Skeletal muscle cell (primary cell): Measurements from ENCODE around the gene FGA.

Experiments used
- DNase-seq: peaks from one replicate; pipeline ENCODE4 v3.0.0-alpha.2; 2010; ENCODE audit warnings: low read depth
- H3K4me3 ChIP-seq: 2 replicates; pipeline ENCODE4 v1.5.1; 2011; ENCODE audit warnings: low read depth, mild to moderate bottlenecking, control low read depth, low read length, moderate library complexity

FGA gene

DNA sequence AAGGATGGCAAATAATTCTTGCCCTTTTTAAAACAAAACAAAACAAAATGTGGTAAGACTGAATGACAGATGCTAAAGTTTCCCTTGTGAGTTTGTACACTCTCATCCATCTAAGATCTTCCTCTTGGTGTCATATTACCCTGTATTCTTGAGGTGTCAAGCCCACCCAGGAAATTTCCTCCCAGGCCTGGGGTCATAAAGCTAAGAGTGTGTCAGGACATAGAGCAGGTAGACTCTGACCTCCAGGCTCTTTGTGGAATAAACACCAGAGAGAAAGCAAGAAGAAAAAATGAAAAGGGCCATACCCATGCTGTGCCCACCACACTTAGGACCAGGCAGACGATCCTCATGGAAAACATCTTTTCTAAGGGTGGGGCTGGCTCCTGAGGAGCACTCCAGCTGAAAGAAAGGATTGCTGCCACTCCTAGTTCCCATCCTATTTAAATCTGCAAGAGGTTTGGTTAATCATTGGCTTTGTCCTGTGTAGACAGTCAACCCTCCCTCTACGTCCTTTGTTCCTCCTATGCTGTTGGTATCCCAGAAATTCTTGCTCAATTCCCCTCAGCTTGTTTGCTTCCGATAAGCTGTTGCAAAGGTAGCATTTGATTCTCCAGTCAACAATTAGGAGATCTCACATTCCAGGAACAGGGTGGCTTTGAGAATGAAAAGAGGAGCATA is at the start of gene FGA:
Gene FGA, minus strand, starts transcription at position 414 of the 678 bp plus-strand sequence. Its CDS starts 55 bp downstream, at position 359.
- DNase-seq, result no peak
- no peak within 1 kb of the TSS for H3K4me3 ChIP-seq

DNA sequence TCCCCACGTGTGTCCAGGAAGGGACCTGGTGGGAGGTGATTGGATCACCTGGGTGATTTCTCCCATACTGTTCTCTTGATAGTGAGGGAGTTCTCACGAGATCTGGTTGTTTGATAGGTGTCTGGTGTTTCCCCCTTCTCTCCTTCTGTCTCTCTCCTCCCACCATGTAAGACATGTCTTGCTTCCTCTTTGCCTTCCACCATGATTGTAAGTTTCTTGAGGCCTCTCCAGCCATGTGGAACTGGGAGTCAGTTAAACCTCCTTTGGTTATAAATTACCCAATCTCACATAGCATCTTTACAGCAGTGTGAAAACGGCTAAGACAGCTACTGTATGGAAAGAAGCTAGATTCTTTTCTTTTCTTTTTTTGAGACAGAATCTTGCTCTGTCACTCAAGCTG is 43.5 kb upstream of the FGA start:
- DNase-seq, result no peak

DNA sequence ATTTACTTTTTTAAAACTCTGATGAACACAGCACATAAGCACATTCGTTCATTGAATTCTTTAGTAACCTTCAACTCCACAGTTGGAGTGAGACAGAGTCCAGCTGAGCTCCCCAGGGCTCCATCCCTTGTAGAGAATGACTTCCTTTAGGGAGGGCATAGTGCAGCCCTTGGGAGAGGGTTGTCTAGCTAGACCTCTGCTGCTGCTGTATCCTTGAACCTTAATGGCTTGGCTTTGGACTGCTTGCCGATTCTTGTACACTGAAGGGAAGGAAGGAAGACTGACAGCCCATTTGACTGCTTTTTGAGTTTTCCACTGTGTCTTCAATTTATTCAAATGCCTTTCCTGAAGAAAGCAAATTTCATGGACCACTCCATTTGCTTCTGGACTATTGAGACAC is 41.3 kb upstream of the FGA start:
- no peak overlapping the region for H3K4me3 ChIP-seq
- DNase-seq, result no peak

More for the DNA sequence above, 43.5 kb upstream of the FGA start:
- H3K4me3 ChIP-seq, result no peak overlapping the region

DNA sequence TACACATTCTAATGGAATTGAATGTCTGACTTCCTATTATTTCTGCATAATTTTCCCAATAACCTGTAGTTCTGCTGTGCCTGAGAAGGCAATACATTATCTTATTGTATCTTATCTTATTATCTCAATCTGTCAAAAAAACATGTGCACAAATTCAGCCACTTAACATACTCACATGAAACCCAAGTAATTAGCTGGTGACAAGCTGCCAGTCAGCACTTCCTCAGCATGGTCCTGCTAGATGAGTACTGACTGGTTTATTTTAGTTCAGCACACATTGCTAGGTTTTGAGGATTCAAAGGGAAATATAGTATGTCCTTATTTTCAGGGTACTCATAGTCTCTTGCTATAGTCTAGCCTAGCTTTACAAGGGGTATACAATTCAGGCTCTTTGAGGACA is 39.8 kb upstream of the FGA start:
- no peak for DNase-seq
- H3K4me3 ChIP-seq, result no peak overlapping the region

DNA sequence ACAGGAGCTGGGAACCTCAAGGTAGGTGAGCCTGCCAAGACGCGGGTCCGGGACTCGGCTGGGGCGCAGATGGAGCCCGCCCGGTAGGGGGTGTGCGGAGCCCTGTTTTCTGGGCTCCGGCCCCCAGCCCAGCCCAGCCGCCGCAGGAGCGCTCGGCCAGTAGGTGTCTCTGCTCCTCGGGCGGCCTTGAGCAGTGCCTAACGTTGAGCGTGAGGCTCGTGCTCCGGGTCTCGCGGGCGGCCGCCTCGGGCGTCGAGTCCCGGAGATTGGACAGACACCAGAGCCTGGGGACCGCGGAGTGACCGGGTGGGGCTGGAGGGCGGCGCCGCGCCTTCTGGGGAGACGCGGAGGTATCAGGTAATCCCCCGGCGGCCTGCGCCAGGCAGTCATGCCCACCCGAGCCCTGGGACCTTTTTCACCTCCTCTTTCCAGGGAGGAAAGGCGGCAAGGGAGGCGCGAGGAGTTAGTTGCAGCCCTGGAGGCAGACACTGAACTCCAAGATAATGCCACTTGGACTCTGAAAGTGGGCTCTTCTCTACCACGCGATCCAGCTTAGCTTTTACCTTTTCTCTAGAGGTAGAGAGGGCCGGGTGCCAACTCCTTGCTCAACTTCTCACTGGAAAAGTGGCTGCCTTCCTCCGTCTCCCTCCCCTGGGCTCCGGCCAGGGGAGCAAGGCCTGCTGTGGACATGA is 36.4 kb upstream of the FGA start:
- DNase-seq, result no peak
- peak overlapping the region; percentile 40 for H3K4me3 ChIP-seq

DNA sequence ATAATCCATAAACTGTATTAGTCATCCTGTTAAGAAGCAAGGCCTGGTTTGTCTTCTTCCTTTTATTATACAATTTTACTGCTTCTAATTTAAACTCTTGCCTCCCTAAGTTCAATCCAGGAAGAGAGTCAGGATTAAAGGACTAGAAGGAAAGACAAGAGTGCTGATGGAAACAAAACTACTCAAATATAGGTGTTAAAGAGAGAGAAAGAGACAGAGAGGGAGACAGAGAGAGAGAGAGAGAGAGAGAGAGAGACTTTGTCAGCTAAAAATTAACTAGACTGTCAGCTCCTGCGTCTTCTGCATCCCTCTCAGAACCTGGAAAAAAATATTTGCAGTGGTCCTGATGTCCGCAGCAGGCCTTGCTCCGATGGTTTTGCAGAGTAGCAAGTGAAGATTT is 35.4 kb upstream of the FGA start:
- DNase-seq, result no peak
- no peak overlapping the region for H3K4me3 ChIP-seq

DNA sequence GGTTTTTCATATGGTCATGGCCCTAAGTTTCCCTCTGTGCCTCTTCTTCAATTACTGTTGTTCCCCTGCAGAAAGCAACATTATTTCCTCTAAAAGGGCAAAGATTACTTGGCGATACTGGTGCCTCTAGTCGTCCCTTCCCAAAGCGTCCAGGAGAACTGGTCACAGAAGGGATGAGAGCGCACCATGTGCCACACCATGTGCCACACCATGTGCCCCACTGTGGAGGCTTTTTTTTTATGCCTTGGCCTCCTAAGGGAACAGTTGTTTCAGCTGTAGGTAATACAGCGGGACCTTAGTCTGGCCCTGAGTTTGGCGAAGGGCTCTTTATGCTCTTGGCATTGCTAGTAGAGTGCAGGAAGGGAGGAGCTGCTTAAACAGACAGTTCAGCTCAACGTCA is 33.5 kb upstream of the FGA start:
- no peak overlapping the region for H3K4me3 ChIP-seq
- no peak for DNase-seq

DNA sequence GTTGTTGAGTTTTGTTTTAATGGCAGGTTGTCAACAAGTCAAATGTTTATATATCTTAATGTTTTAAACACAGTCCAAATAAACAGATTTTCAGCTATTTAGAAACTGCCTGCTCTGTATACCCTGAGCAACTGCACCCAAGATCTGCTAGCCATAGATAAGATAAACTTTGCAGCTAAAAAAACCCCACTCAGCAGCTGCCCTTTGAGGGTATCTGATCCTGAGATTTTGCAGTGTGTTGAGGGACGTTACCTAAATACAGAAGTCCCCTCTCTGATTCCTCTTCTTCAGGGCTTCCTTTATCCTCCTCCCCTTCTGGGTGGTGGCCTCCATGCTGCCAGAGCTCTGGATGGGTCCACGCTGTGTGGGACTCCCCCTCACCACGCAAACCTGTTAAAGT is 32.9 kb upstream of the FGA start:
- no peak overlapping the region for H3K4me3 ChIP-seq
- DNase-seq, result no peak

DNA sequence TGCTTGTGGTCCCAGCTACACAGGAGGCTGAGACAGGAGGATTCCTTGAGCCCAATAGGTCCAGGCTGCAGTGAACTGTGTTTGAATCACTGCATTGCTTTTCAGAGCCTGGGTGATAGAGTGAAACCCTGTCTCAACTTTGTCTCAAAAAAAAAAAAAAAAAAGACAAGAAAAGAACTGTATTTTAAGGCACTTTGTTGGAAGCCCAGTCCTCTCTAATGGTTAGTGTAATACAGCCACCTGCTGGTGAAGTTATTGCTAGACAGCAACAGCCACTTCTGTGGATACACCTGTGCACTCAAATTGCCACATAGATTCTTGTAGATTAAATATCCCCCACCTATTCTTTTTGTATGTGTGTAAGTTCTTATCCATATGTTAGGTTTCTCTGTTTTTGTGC is 32.1 kb upstream of the FGA start:
- H3K4me3 ChIP-seq, result no peak overlapping the region
- DNase-seq, result no peak

DNA sequence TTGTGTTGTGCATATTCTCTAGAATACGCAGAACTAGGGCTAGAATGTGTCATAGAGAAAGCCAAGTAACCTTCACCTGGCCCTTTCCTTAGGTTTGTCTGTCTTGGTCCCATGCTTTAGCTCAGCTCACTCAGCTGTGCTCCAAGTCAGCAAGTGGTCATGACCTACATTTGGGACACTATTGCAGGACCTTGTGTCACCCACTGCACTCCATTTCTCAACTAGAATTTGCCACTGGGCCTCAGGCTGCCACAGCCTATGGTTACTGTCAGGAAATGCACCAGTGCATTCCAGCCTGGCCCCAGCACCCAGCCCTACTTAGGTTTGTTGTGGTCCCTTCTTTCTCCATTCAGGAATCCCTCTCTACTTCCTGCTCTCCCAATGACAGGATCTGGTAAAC is 29.6 kb upstream of the FGA start:
- no peak for DNase-seq
- no peak overlapping the region for H3K4me3 ChIP-seq

DNA sequence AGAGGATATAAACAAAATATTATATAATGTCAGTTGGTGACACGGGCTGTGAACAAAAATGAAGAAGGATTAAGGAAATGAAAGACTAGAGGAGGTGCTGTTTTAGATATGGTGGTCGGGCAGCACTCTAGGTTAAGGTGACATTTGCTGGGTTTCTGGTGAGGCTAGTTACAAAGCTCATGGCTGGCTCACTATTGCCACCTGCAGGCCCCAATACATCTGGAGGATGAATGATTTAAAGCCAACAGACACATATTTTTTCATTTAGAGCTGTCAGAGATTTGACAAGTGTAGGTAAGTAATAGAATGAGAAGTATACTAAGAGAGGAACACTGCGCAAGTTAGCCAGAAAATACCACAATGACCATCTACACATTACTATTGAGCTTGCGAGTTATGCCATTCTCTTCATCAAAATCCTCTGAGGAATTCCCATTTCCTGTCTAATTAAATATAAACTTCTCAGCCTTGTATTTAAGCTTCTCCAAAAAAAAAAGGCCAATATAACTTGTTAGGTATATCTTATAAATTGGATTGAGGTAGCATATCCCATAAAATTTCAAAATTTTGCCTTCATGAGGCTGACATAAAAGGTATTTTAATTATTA is 28.3 kb upstream of the FGA start:
- H3K4me3 ChIP-seq, result no peak overlapping the region
- no peak for DNase-seq

DNA sequence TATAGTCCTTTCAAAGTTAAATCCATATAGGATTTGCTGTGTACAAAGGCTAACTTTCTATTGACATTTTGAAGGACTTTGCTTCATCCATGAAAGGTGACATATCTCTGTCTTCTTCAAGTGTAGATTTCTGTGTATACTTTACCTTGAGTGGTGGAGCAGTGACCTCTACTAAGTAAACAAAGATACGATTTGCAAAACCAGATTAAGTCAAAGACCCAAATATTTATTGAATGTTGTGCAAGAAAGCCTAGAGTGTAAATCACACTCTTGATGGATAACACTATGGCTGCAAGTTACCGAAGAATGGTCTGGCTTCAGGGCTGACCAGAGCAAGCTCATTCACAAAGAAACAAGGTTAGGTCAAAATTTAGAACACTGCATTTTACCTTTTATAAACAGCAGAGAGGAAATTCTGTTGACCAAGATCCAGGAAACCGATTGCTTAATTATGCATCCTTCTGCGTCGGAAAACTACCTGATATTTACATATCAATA is 27.3 kb upstream of the FGA start:
- H3K4me3 ChIP-seq, result no peak overlapping the region
- no peak for DNase-seq

DNA sequence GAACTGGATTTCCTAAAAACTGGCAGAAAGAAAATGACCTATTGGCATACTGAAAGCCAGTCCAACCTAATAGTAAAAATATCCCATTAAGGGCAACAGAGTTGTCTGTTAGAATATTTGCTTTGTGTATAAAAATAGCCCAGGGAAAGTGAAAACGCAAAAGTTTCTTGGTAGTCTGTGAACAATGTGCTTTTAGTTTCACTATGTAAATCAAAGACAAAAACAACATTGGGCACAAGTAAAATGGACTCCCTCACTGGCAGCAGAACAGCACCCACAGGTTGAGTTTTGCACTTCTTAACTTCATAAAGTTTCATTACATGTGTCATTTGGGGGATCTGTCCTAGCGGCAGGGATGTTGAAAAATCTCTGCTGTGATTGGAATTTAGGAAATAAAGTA is 26.2 kb upstream of the FGA start:
- DNase-seq, result no peak
- no peak overlapping the region for H3K4me3 ChIP-seq

DNA sequence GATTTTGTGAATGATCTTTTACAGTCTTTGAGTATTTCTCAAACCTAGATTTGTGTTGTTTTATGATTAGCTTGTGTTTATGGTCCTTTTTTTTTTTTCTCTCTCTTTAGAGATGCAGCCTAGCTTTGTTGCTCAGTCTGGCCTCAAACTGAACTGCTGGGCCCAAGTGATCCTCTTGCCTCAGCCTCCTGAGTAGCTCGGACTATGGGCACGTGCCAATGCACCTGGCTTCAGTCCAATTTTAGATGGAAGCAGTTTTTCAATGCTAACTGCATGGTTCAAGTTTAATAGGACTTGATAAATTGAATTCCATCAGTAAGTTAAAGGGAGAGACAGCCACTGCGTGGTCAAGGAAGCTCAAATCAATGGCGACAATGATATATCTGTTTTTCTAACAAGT is 25.7 kb upstream of the FGA start:
- no peak overlapping the region for H3K4me3 ChIP-seq
- no peak for DNase-seq

DNA sequence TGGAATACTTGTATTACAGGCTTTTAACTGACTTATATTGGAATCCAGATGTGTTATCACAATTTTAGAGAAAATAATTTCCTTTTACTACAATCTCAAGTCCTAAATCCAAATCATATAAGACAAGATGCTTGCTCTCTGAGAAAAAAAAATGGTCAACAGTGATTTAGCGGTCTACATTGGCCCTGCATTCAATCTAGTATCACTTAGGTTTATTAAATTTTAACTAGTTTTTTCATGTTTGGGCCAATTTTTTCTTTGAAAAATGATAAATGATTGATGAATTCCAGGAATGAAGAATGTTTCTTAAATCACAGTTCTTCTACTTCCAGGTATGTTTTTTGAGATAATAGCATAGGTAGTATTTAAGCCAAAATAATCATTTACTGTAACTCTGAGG is 24.7 kb upstream of the FGA start:
- no peak overlapping the region for H3K4me3 ChIP-seq
- no peak for DNase-seq

DNA sequence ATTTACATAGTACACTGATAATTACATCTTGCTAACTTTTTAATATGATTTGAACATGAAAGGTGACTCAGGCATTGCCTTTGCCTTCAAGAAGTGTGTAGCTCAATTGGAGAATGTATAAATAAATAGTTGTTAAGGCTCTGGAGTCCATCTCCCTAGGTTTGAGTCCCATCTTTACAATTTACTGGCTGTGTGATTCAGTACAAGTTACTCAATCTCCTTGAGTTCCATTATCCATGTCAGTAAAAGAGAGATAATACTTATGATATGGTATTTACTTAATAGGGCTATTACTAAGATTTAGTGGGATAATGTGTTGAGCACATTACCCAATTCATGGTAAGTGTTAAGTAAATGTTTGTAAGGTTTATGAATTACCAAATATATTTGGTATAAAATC is 23.8 kb upstream of the FGA start:
- H3K4me3 ChIP-seq, result no peak overlapping the region
- DNase-seq, result no peak

DNA sequence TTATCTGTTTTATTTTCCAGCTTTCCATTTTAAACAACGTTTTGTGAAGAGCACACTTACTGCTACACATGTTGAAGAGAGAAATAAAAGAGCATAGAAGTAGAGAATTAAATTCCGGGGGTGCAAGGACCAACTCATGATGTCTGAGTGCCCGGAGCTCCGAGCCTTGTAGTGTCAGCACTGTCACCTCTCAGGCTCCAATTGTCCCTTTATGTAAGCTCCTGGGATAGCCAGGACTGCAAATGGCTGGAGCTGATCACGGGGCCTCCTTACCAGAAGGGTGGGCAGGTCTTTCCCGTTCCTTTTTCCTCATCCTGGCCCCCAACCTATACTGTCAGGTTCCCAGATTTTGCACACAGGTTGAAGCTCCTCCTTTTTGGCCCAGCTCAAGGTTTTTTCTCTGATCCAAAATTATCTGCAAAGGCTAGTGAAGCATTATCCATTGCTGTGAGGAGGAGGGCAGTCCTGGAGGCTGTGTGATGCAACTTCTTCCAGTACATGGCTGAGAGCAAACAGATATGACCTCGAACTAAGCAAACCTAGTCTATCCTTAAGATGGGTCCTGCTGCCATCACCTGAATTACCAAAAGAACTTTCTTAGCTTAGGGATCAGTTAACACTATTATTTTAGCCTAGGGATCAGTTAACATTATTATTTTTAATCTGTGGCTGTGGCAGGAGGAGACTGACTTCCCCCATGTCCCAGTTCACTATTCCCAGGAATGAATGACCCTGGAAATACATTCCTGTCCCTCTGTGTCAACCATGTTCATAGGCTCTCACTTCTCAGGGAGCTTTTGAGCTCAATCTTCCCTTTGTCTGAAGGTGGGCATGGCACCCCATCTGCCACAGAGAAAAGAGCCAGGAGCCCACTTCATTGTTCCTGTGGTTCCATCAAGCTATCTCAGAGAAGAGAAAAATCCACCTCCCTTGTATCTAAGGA is 22.2 kb upstream of the FGA start, which contains the start of gene FGG:
Gene FGG, minus strand, starts transcription at position 185 of the 943 bp plus-strand sequence. Its CDS starts 47 bp downstream, at position 138.
- no peak for DNase-seq
- no peak within 1 kb of the TSS for H3K4me3 ChIP-seq

DNA sequence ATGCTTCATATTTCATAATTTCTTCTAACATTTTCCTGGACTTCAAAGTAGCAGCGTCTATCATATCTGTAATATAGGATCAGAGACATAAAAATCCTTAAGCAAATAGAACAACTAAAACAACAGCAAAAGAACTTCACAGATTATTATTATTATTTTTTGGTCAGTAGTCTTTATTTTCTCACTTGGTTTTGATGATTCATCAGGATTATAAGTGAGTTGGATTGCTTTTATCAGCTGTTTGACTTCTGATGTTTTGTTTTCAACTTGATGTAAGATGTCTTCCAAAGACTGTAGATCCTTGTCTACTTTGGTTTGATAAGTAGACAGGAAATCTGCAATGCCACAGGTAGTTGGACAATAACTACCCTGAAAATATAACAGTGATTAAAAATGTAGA is 21.3 kb upstream of the FGA start:
- DNase-seq, result no peak
- H3K4me3 ChIP-seq, result no peak overlapping the region

DNA sequence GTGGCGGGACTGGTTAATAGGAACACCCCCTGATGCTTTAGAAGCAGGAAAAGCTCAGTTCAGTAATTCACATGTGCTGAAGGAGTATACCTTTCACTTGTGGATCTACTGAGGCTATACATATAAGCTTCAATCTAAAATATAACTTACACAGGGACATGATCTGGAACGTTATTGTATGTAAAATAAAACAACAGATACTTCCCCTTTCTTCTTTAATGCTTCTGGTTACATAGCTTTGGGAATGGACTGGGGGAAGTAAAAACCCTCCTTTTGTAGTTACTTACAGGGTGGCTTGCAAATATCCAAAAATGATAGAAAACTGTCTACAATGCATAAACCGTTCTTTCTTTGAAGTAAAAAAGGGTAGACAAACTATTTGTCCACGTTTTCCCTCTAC is 20.0 kb upstream of the FGA start:
- no peak overlapping the region for H3K4me3 ChIP-seq
- no peak for DNase-seq

DNA sequence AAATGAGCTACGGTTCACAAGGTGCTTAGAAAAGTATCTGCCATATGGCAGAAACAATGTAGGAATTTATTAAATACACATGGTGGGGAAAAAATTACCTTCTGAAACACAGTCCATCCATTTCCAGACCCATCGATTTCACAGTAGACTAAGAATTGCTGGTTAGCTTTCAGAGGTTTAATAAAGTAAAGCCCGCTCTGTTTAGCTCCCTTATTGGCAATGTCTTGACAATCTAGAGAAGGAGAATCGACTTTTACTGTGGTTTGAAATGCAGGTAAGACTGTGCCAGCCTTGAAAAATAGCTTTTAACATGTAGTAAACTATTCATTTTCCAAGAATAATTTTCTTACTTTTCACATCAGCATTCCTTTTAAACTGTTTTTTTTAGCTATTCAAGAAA is 19.0 kb upstream of the FGA start:
- H3K4me3 ChIP-seq, result no peak overlapping the region
- DNase-seq, result no peak
